Karpas-422 (cell line): Measurements from ENCODE around the gene IGFLR1. TPM values are rescaled to one million over a fixed set of nuclear protein-coding genes. Genes with fewer than 3 reads are reported as not detected.
A peak's percentile ranks its signal among the peaks of the same experiment; 100 is the strongest.

Experiments
- DNase-seq: peaks from one replicate; pipeline ENCODE4 v3.0.0-alpha.2; 2015
- H2AFZ ChIP-seq: fragments of 200-600 bp; sonication (generic); 2 replicates; pipeline ENCODE4 v1.6.1; 2014; ENCODE audit warnings: antibody characterized with exemption, low read length, mixed read lengths
- H3K27ac ChIP-seq: fragments of 200-600 bp; sonication (generic); 2 replicates; pipeline ENCODE4 v1.5.1; 2014; ENCODE audit warnings: mild to moderate bottlenecking, low read length, moderate library complexity
- H3K27me3 ChIP-seq: fragments of 200-600 bp; sonication (generic); 2 replicates; pipeline ENCODE4 v1.6.1; 2014; ENCODE audit warnings: low read length, mixed read lengths
- H3K36me3 ChIP-seq: fragments of 200-600 bp; sonication (generic); 2 replicates; pipeline ENCODE4 v1.6.1; 2014; ENCODE audit warnings: low read length, mixed read lengths; ENCODE audit not compliant: insufficient read depth
- H3K4me1 ChIP-seq: fragments of 200-600 bp; sonication (generic); 2 replicates; pipeline ENCODE4 v1.6.1; 2014; ENCODE audit warnings: mild to moderate bottlenecking, low read length, mixed read lengths
- H3K4me2 ChIP-seq: fragments of 200-600 bp; sonication (generic); 2 replicates; pipeline ENCODE4 v1.6.1; 2014; ENCODE audit warnings: low read length, low read depth, mild to moderate bottlenecking; ENCODE audit not compliant: poor library complexity, severe bottlenecking
- H3K4me3 ChIP-seq: fragments of 200-600 bp; sonication (generic); 2 replicates; pipeline ENCODE4 v1.5.1; 2014; ENCODE audit warnings: mild to moderate bottlenecking, antibody characterized with exemption, low read length, mixed read lengths
- H3K79me2 ChIP-seq: fragments of 200-600 bp; sonication (generic); 2 replicates; pipeline ENCODE4 v1.6.1; 2014; ENCODE audit warnings: mild to moderate bottlenecking, low read length, mixed read lengths
- H3K9ac ChIP-seq: fragments of 200-600 bp; sonication (generic); 2 replicates; pipeline ENCODE4 v1.6.0; 2014; ENCODE audit warnings: low read length
- H3K9me2 ChIP-seq: fragments of 200-600 bp; sonication (generic), shearing (Covaris generic); replicated peaks from 2 replicates; pipeline ENCODE4 v1.6.0; 2014; ENCODE audit warnings: mild to moderate bottlenecking, low read length, moderate library complexity; ENCODE audit not compliant: insufficient read depth
- H3K9me3 ChIP-seq: fragments of 300-700, 200-600 bp; sonication (generic); 2 replicates; pipeline ENCODE4 v1.6.1; 2014; ENCODE audit warnings: low read length, mixed read lengths
- H4K20me1 ChIP-seq: fragments of 200-600 bp; sonication (generic); 2 replicates; pipeline ENCODE4 v1.6.1; 2014; ENCODE audit warnings: mild to moderate bottlenecking, antibody characterized with exemption, low read length, low read depth; ENCODE audit not compliant: insufficient read depth
- total RNA-seq: library from RNA; depleted of rRNA; stranded (reverse); fragments of >200 nt; shearing (Covaris generic); gene quantifications from 2 replicates; pipeline ENCODE4 v1.2.3, GENCODE V29; 2014; ENCODE audit warnings: low replicate concordance

The IGFLR1 gene
- total RNA-seq, 1 experiment from 2014 or later, result 1.5 TPM

- Histone ChIP-seq H3K9me2 (no peaks in the 10 kb centered on the region), H3K27me3 (no peaks in the 10 kb centered on the region), H4K20me1 (peaks cover 3% of the 10 kb centered on the region; the same call in 1 of the 2 replicates), H2AFZ (no peak overlapping the region), H3K36me3 (peaks cover 11% of the 10 kb centered on the region), H3K9ac (no peak overlapping the region), H3K79me2 (peaks cover 7% of the 10 kb centered on the region), H3K4me3 (no peak overlapping the region), H3K9me3 (no peaks in the 10 kb centered on the region), H3K27ac (no peak overlapping the region), H3K4me2 (no peak overlapping the region), H3K4me1 (peaks cover 6% of the 10 kb centered on the region)
- DNase-seq, result no peak
Measured at GRCh38 chr19:35764432-35765315, 22.4 kb upstream of the IGFLR1 start.

- Histone ChIP-seq H3K79me2 (peaks cover 23% of the 10 kb centered on the region), H3K36me3 (peaks cover 13% of the 10 kb centered on the region), H3K9ac (no peak overlapping the region), H2AFZ (no peak overlapping the region), H3K9me2 (no peaks in the 10 kb centered on the region), H3K27ac (no peak overlapping the region), H4K20me1 (peaks cover 10% of the 10 kb centered on the region; the same call in 1 of the 2 replicates), H3K4me3 (no peak overlapping the region), H3K4me1 (peaks cover 22% of the 10 kb centered on the region), H3K9me3 (no peaks in the 10 kb centered on the region), H3K27me3 (no peaks in the 10 kb centered on the region), H3K4me2 (no peak overlapping the region)
- DNase-seq, result no peak
Measured at GRCh38 chr19:35760711-35761349, 18.6 kb upstream of the IGFLR1 start.

- peak overlapping the region; percentile 65 for H3K4me2 ChIP-seq
- H3K4me3 ChIP-seq, result no peak overlapping the region
- no peak overlapping the region for H2AFZ ChIP-seq
- H3K27ac ChIP-seq, result no peak overlapping the region
- H3K27me3 ChIP-seq, result no peaks in the 10 kb centered on the region
- no peaks in the 10 kb centered on the region for H3K9me3 ChIP-seq
- peaks cover 10% of the 10 kb centered on the region; the same call in 1 of the 2 replicates for H4K20me1 ChIP-seq
- H3K4me1 ChIP-seq, result peaks cover 22% of the 10 kb centered on the region
- DNase-seq, result no peak
- H3K9me2 ChIP-seq, result no peaks in the 10 kb centered on the region
- H3K9ac ChIP-seq, result no peak overlapping the region
- peaks cover 23% of the 10 kb centered on the region for H3K79me2 ChIP-seq
- H3K36me3 ChIP-seq, result peaks cover 13% of the 10 kb centered on the region
Measured at GRCh38 chr19:35759697-35760096, 17.4 kb upstream of the IGFLR1 start.

- Histone ChIP-seq H3K9ac (peak within 1 kb of the TSS; percentile 85), H3K4me2 (peak within 1 kb of the TSS; percentile 89), H3K9me2 (no peaks in the 10 kb centered on the region), H3K27ac (peak within 1 kb of the TSS; percentile 88), H3K4me1 (peaks cover 22% of the 10 kb centered on the region), H4K20me1 (peaks cover 10% of the 10 kb centered on the region; the same call in 1 of the 2 replicates), H3K27me3 (no peaks in the 10 kb centered on the region), H2AFZ (no peak within 1 kb of the TSS), H3K79me2 (peaks cover 23% of the 10 kb centered on the region), H3K36me3 (peaks cover 13% of the 10 kb centered on the region), H3K9me3 (no peaks in the 10 kb centered on the region), H3K4me3 (peak within 1 kb of the TSS; percentile 83)
- peak; percentile 100 for DNase-seq
Measured at GRCh38 chr19:35757749-35758608, 15.7 kb upstream of the IGFLR1 start, which contains the start of gene PROSER3. TSS of gene PROSER3 (plus strand) at chr19:35758176. CDS start at chr19:35758216, 40 bp downstream.

DNA sequence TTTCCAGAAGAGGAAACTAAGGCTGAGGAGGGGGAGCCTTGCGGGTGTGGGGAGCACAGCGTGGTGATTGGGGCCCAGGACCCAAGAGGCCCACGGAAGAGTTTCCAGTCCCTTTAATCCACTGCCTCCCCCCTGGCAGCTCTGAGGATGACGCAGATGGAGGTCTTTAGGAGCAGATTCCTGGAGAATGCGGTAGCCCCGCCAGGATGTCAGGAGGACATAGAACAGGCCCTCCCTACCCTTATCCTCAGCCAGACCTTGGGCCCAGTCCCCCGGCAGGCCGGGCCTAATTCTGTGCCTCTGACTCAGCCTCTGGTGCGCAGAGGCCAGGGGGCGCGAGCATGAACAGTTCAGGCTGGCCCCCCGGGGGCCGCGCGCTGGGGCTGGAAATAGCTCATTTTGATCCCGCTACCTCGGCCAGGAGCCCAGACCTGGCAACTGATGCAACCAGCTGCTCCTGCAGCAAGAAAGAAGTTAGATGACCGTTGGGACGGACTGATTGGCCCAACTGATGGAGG is 15.0 kb upstream of the IGFLR1 start:
- DNase-seq, result peak; percentile 84
- no peaks in the 10 kb centered on the region for H3K9me3 ChIP-seq
- H3K9ac ChIP-seq, result peak overlapping the region; percentile 85
- peaks cover 23% of the 10 kb centered on the region for H3K79me2 ChIP-seq
- peaks cover 22% of the 10 kb centered on the region for H3K4me1 ChIP-seq
- H3K27ac ChIP-seq, result peak overlapping the region; percentile 88
- no peaks in the 10 kb centered on the region for H3K27me3 ChIP-seq
- H3K4me2 ChIP-seq, result peak overlapping the region; percentile 89
- peaks cover 10% of the 10 kb centered on the region; the same call in 1 of the 2 replicates for H4K20me1 ChIP-seq
- H2AFZ ChIP-seq, result no peak overlapping the region
- H3K36me3 ChIP-seq, result peaks cover 13% of the 10 kb centered on the region
- peak overlapping the region; percentile 83 for H3K4me3 ChIP-seq
- no peaks in the 10 kb centered on the region for H3K9me2 ChIP-seq

- Histone ChIP-seq H3K4me3 (peak within 1 kb of the TSS; percentile 83), H3K9me2 (no peaks in the 10 kb centered on the region), H3K4me2 (peak within 1 kb of the TSS; percentile 89), H2AFZ (no peak within 1 kb of the TSS), H3K27ac (peak within 1 kb of the TSS; percentile 88), H3K27me3 (no peaks in the 10 kb centered on the region), H3K36me3 (peaks cover 13% of the 10 kb centered on the region), H4K20me1 (peaks cover 10% of the 10 kb centered on the region; the same call in 1 of the 2 replicates), H3K4me1 (peaks cover 22% of the 10 kb centered on the region), H3K79me2 (peaks cover 23% of the 10 kb centered on the region), H3K9ac (peak within 1 kb of the TSS; percentile 85), H3K9me3 (no peaks in the 10 kb centered on the region)
- no peak for DNase-seq
Measured at GRCh38 chr19:35756377-35757230, 14.4 kb upstream of the IGFLR1 start, which contains the start of gene HSPB6. TSS of gene HSPB6 (minus strand) at chr19:35757029. CDS start at chr19:35757008, 21 bp downstream.
